Endothelial cell (in vitro differentiated cells): Measurements from ENCODE around the gene SELENOK. TPM values are rescaled to one million over a fixed set of nuclear protein-coding genes. Genes with fewer than 3 reads are reported as not detected.
A peak's percentile ranks its signal among the peaks of the same experiment; 100 is the strongest.

Experiments used
- DNase-seq: peaks from one replicate; pipeline ENCODE4 v3.0.0; 2021; ENCODE audit warnings: low spot score
- H3K27ac Mint-ChIP-seq: one replicate; pipeline ENCODE4 v1.8.0; 2021; ENCODE audit warnings: mixed read lengths, inconsistent platforms; ENCODE audit not compliant: unreplicated experiment
- H3K27me3 Mint-ChIP-seq: one replicate; pipeline ENCODE4 v1.8.0; 2021; ENCODE audit warnings: mild to moderate bottlenecking, moderate library complexity, mixed read lengths, inconsistent platforms; ENCODE audit not compliant: unreplicated experiment
- H3K36me3 Mint-ChIP-seq: one replicate; pipeline ENCODE4 v1.8.0; 2021; ENCODE audit warnings: mild to moderate bottlenecking, low read depth, mixed read lengths, inconsistent platforms; ENCODE audit not compliant: unreplicated experiment
- H3K4me1 Mint-ChIP-seq: one replicate; pipeline ENCODE4 v1.8.0; 2021; ENCODE audit warnings: mild to moderate bottlenecking, mixed read lengths, inconsistent platforms; ENCODE audit not compliant: unreplicated experiment
- H3K4me3 Mint-ChIP-seq: one replicate; pipeline ENCODE4 v1.8.0; 2021; ENCODE audit warnings: mild to moderate bottlenecking, mixed read lengths, inconsistent platforms; ENCODE audit not compliant: unreplicated experiment
- H3K9me3 Mint-ChIP-seq: one replicate; pipeline ENCODE4 v1.8.0; 2021; ENCODE audit warnings: mixed read lengths, inconsistent platforms; ENCODE audit not compliant: unreplicated experiment
- CTCF ChIP-seq: fragments of 200-600 bp; sonication (generic); IDR thresholded peaks from one replicate; pipeline ENCODE4 v1.5.0; 2021; ENCODE audit warnings: antibody characterized with exemption; ENCODE audit not compliant: unreplicated experiment
- total RNA-seq: library from RNA; stranded (reverse); fragmentation: NEBNext Ultra II Directional; extraction: Animal tissue kit (Norgen Biotek cat#: 25700); gene quantifications from one replicate; pipeline ENCODE4 v1.2.1, GENCODE V29; 2021; ENCODE audit not compliant: unreplicated experiment

The SELENOK gene
- total RNA-seq, 1 donor from 2014 or later = 36.6 TPM

DNA sequence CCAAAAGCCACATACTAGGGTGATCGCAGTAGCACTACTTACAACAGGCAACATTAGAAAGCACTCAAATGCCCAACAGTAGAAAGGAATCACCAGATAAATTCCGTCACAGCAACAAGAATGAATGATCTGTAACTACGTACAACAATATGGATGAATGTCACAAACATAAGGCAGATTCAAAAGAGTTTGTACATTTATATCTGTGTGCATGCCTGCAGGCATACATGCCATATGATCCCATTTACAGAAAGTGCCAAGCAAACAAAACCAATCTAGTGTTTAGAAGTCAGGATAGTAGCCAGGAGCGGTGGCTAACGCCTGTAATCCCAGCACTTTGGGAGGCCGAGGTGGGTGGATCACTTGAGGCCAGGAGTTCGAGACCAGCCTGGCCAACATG, 41.7 kb downstream of the SELENOK start:
- TF ChIP-seq CTCF = no peak
- no peaks in the 10 kb centered on the region for H3K36me3 Mint-ChIP-seq
- H3K27me3 Mint-ChIP-seq = peaks cover 8% of the 10 kb centered on the region
- H3K9me3 Mint-ChIP-seq = no peaks in the 10 kb centered on the region
- H3K4me1 Mint-ChIP-seq = peaks cover 3% of the 10 kb centered on the region
- H3K4me3 Mint-ChIP-seq = no peak overlapping the region
- no peak for DNase-seq
- no peak overlapping the region for H3K27ac Mint-ChIP-seq

DNA sequence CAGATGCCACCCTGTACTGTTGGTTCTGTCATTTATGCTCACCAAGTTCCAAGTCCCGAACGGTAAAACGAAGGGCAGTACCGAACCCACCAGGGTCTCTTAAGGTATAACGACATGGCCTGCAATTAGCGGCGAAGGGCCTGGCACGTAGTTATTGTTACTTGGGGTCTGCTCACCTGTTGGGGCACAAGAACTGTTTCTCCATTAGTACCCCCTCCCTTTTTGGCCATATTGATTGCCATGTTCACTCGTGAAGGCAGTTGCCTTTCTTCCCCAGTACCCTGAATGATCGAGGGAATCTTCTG, 44.9 kb downstream of the SELENOK start:
- H3K27ac Mint-ChIP-seq = no peak overlapping the region
- DNase-seq = no peak
- no peaks in the 10 kb centered on the region for H3K9me3 Mint-ChIP-seq
- H3K36me3 Mint-ChIP-seq = no peaks in the 10 kb centered on the region
- TF ChIP-seq CTCF = no peak
- H3K4me3 Mint-ChIP-seq = peak overlapping the region; percentile 84
- peaks cover 13% of the 10 kb centered on the region for H3K27me3 Mint-ChIP-seq
- H3K4me1 Mint-ChIP-seq = peaks cover 3% of the 10 kb centered on the region

GRCh38 chr3:53846134-53846850, 45.4 kb downstream of the SELENOK start, which contains the start of the genes CHDH and IL17RB:
Gene CHDH, minus strand, starts transcription at chr3:53846419. Its CDS starts 22,411 bp downstream, at chr3:53824008.
Gene IL17RB, plus strand, starts transcription at chr3:53846568. Its CDS starts 21 bp downstream, at chr3:53846589.
- DNase-seq = peak; percentile 27
- H3K4me1 Mint-ChIP-seq = peaks cover 3% of the 10 kb centered on the region
- H3K9me3 Mint-ChIP-seq = no peaks in the 10 kb centered on the region
- TF ChIP-seq CTCF = no peak
- H3K27me3 Mint-ChIP-seq = peaks cover 13% of the 10 kb centered on the region
- H3K36me3 Mint-ChIP-seq = no peaks in the 10 kb centered on the region
- H3K4me3 Mint-ChIP-seq = peak within 1 kb of the TSS; percentile 84
- H3K27ac Mint-ChIP-seq = no peak within 1 kb of the TSS

GRCh38 chr3:53845881-53846133, 45.9 kb downstream of the SELENOK start:
- Mint-ChIP-seq H3K4me1 (peaks cover 3% of the 10 kb centered on the region), H3K9me3 (no peaks in the 10 kb centered on the region), H3K27ac (no peak overlapping the region), H3K27me3 (peaks cover 13% of the 10 kb centered on the region), H3K36me3 (no peaks in the 10 kb centered on the region), H3K4me3 (peak overlapping the region; percentile 81)
- DNase-seq = no peak
- TF ChIP-seq CTCF = no peak

- H3K27ac Mint-ChIP-seq = no peak overlapping the region
- H3K36me3 Mint-ChIP-seq = no peaks in the 10 kb centered on the region
- no peaks in the 10 kb centered on the region for H3K9me3 Mint-ChIP-seq
- peak overlapping the region; percentile 81 for H3K4me3 Mint-ChIP-seq
- TF ChIP-seq CTCF = no peak
- DNase-seq = peak; percentile 44
- H3K4me1 Mint-ChIP-seq = peaks cover 3% of the 10 kb centered on the region
- peaks cover 13% of the 10 kb centered on the region for H3K27me3 Mint-ChIP-seq
Measured at GRCh38 chr3:53845103-53845880, 46.4 kb downstream of the SELENOK start.
